Hepatocyte (in vitro differentiated cells): ENCODE results near the gene RBM47. TPM values are rescaled to one million over a fixed set of nuclear protein-coding genes. Genes with fewer than 3 reads are reported as not detected.
A peak's percentile ranks its signal among the peaks of the same experiment; 100 is the strongest.

Source experiments
- DNase-seq: peaks from one replicate; pipeline ENCODE4 v3.0.0-alpha.2; 2016; ENCODE audit warnings: low spot score
- H2AFZ ChIP-seq: fragments of 200-600 bp; sonication (generic); 2 replicates; pipeline ENCODE4 v1.6.0; 2016; ENCODE audit warnings: antibody characterized with exemption, mild to moderate bottlenecking
- H3K27ac ChIP-seq: fragments of 200-600 bp; sonication (generic); 2 replicates; pipeline ENCODE4 v1.5.1; 2016; ENCODE audit warnings: mild to moderate bottlenecking
- H3K27me3 ChIP-seq: fragments of 200-600 bp; sonication (generic); 2 replicates; pipeline ENCODE4 v1.6.1; 2016
- H3K36me3 ChIP-seq: fragments of 200-600 bp; sonication (generic); replicated peaks from 2 replicates; pipeline ENCODE4 v1.5.1; 2016; ENCODE audit warnings: low read depth; ENCODE audit not compliant: insufficient read depth
- H3K4me1 ChIP-seq: fragments of 200-600 bp; sonication (generic); 2 replicates; pipeline ENCODE4 v1.5.1; 2016; ENCODE audit warnings: mild to moderate bottlenecking, moderate library complexity; ENCODE audit not compliant: insufficient read depth
- H3K4me2 ChIP-seq: fragments of 200-600 bp; sonication (generic); 2 replicates; pipeline ENCODE4 v1.6.0; 2016
- H3K4me3 ChIP-seq: fragments of 200-600 bp; sonication (generic); 2 replicates; pipeline ENCODE4 v1.5.1; 2016; ENCODE audit warnings: mild to moderate bottlenecking
- H3K79me2 ChIP-seq: fragments of 200-600 bp; sonication (generic); 2 replicates; pipeline ENCODE4 v1.6.0; 2017; ENCODE audit warnings: mild to moderate bottlenecking
- H3K9me2 ChIP-seq: fragments of 200-600 bp; sonication (generic); replicated peaks from 2 replicates; pipeline ENCODE4 v1.6.0; 2017; ENCODE audit warnings: mild to moderate bottlenecking; ENCODE audit not compliant: insufficient read depth
- H3K9me3 ChIP-seq: fragments of 200-600 bp; sonication (generic); 2 replicates; pipeline ENCODE4 v1.5.1; 2016; ENCODE audit warnings: low read depth, mild to moderate bottlenecking
- H4K20me1 ChIP-seq: fragments of 200-600 bp; sonication (generic); 2 replicates; pipeline ENCODE4 v1.6.0; 2016; ENCODE audit warnings: mild to moderate bottlenecking; ENCODE audit not compliant: insufficient read depth, poor library complexity, severe bottlenecking
- EZH2 ChIP-seq: fragments of 200-600 bp; sonication (generic); IDR thresholded peaks from 2 replicates; pipeline ENCODE4 v1.6.1; 2016; ENCODE audit warnings: antibody characterized with exemption, mild to moderate bottlenecking, borderline replicate concordance
- EZH2phosphoT487 ChIP-seq: fragments of 200-600 bp; sonication (generic); IDR thresholded peaks from one replicate; pipeline ENCODE4 v1.6.1; 2018; ENCODE audit warnings: antibody characterized with exemption, mild to moderate bottlenecking, low read depth, moderate library complexity; ENCODE audit not compliant: unreplicated experiment, severe bottlenecking
- WGBS: methylation state at CpG from one replicate; pipeline ENCODE4 v1.1.6; 2016; ENCODE audit warnings: low lambda C conversion rate; ENCODE audit errors: missing lambda C conversion rate; 5-methylcytosine and 5-hydroxymethylcytosine counted together
- polyA plus RNA-seq: library from polyadenylated mRNA; unstranded; fragments of >200 nt; fragmentation: Nextera tagmentation; extraction: Ambion mirVana; gene quantifications from 2 replicates; pipeline ENCODE4 v1.2.1, GENCODE V29; 2016
- total RNA-seq: library from RNA; depleted of rRNA; stranded (reverse); fragments of >200 nt; gene quantifications from 2 replicates; pipeline ENCODE4 v1.2.3, GENCODE V29; 2014
- TF ChIP-seq, protein P1 (sequence below): fragments of 200-600 bp; sonication (generic); IDR thresholded peaks from 2 replicates; pipeline ENCODE4 v1.5.1; 2016; ENCODE audit warnings: antibody characterized with exemption, mild to moderate bottlenecking; ENCODE audit not compliant: poor library complexity

Gene RBM47
- total and polyA plus RNA-seq, 2 experiments from 2014 or later: 49.8 to 137 TPM

DNA sequence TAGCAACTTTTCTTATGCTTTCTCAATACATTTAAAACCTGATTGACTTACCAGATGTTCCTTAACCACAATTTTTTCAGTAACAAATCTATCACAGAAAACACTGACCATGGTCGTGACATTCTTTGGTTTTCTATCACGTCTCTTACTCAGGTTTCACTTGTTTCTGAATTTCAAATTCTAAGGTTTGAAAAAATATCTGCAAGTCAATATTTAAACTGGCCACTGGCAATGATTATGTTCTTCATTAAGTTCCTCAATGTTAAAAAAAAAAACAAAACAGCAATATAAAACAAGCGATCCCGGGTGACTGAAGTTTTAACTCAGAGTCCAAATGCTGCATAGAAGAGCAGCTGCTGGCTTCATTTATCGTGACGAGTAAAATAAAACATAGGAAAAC lies 128.9 kb downstream of the RBM47 start:
- Histone ChIP-seq H3K4me1 (no peaks in the 10 kb centered on the region), H3K4me3 (no peak overlapping the region), H4K20me1 (peaks cover 60% of the 10 kb centered on the region), H3K79me2 (peaks cover 100% of the 10 kb centered on the region), H3K27me3 (no peaks in the 10 kb centered on the region), H3K4me2 (no peak overlapping the region), H3K9me3 (no peaks in the 10 kb centered on the region), H3K27ac (no peak overlapping the region), H2AFZ (no peak overlapping the region), H3K9me2 (no peaks in the 10 kb centered on the region), H3K36me3 (no peaks in the 10 kb centered on the region)
- WGBS: 91% methylated on average over 6 of the region's 6 CpGs
- DNase-seq: no peak
- TF ChIP-seq, protein P1, sequence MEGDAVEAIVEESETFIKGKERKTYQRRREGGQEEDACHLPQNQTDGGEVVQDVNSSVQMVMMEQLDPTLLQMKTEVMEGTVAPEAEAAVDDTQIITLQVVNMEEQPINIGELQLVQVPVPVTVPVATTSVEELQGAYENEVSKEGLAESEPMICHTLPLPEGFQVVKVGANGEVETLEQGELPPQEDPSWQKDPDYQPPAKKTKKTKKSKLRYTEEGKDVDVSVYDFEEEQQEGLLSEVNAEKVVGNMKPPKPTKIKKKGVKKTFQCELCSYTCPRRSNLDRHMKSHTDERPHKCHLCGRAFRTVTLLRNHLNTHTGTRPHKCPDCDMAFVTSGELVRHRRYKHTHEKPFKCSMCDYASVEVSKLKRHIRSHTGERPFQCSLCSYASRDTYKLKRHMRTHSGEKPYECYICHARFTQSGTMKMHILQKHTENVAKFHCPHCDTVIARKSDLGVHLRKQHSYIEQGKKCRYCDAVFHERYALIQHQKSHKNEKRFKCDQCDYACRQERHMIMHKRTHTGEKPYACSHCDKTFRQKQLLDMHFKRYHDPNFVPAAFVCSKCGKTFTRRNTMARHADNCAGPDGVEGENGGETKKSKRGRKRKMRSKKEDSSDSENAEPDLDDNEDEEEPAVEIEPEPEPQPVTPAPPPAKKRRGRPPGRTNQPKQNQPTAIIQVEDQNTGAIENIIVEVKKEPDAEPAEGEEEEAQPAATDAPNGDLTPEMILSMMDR: no peak
- TF ChIP-seq EZH2 (no peak), EZH2phosphoT487 (no peak)

DNA sequence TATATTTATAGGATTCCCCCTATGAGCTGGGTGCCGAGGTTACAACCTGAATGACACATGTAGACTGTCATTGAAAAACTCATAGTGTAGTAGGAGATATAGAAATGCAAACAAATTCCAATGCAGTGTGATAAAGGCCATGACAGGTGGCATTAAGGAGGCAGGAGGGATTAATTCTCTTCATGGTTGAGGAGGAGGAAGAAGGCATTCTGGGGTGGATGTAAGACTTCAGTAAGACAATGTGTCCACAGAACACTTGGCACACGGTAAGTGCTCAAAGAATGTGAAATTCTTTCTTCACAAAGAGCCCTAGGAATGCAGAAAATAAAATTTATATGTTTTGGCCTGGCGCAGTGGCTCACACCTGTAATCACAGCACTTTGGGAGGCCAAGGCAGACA lies 136.5 kb downstream of the RBM47 start:
- no peaks in the 10 kb centered on the region for H3K9me3 ChIP-seq
- TF ChIP-seq, protein P1: no peak
- no peak for TF ChIP-seq EZH2
- TF ChIP-seq EZH2phosphoT487: no peak
- no peak for DNase-seq
- peak overlapping the region; percentile 66 for H3K27ac ChIP-seq
- no peak overlapping the region for H3K4me2 ChIP-seq
- H3K9me2 ChIP-seq: no peaks in the 10 kb centered on the region
- H2AFZ ChIP-seq: no peak overlapping the region
- no peaks in the 10 kb centered on the region for H3K36me3 ChIP-seq
- H3K79me2 ChIP-seq: peaks cover 95% of the 10 kb centered on the region
- no peaks in the 10 kb centered on the region for H3K27me3 ChIP-seq
- 79% methylated on average over 3 of the region's 3 CpGs for whole genome bisulfite sequencing
- peaks cover 60% of the 10 kb centered on the region for H4K20me1 ChIP-seq
- peaks cover 12% of the 10 kb centered on the region for H3K4me1 ChIP-seq
- no peak overlapping the region for H3K4me3 ChIP-seq

DNA sequence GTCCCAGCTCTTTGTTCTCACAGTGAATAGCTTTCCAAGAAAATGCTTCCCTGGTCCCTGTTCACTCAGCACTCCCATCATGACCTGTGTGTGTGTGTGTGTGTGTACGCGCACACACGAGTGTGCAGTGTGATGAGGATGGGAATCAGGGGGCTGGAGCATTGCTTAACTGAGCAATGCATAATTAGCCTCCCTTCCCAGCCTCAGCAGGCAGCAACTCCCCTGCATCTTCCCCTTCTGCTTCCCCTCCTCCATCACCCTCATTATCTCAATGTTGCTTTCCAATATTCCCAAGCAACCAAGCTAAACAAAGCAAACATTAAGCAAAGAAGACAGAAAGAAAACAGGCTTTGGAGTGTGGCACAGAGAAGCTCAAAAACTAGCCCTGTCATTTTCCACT lies 137.0 kb downstream of the RBM47 start:
- Histone ChIP-seq H3K27ac (peak overlapping the region; percentile 66), H4K20me1 (peaks cover 62% of the 10 kb centered on the region), H3K4me1 (peaks cover 14% of the 10 kb centered on the region), H2AFZ (no peak overlapping the region), H3K27me3 (no peaks in the 10 kb centered on the region), H3K4me3 (no peak overlapping the region), H3K9me2 (no peaks in the 10 kb centered on the region), H3K36me3 (no peaks in the 10 kb centered on the region), H3K4me2 (no peak overlapping the region), H3K9me3 (no peaks in the 10 kb centered on the region), H3K79me2 (peaks cover 95% of the 10 kb centered on the region)
- no peak for DNase-seq
- TF ChIP-seq EZH2 (no peak), EZH2phosphoT487 (no peak)
- TF ChIP-seq, protein P1: no peak
- 98% methylated on average over 3 of the region's 3 CpGs for WGBS

DNA sequence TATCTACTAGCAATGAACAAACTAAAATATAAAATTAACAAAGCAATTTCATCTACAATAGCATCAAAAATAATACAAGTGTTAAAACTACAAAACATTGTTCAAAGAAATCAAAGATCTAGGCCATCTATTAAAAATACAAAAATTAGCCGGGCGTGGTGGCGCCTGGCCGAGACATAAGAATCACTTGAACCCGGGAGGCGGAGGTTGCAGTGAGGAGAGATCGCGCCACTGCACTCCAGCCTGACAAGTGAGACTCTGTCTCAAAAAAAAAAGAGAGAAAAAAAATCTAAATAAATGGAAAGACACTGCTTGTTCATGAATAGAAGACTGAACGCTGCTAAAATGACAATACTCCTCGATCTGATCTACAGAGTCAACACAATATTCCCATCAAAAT lies 139.2 kb downstream of the RBM47 start:
- Histone ChIP-seq H3K9me3 (no peaks in the 10 kb centered on the region), H3K4me2 (no peak overlapping the region), H2AFZ (no peak overlapping the region), H3K79me2 (peaks cover 95% of the 10 kb centered on the region), H3K9me2 (no peaks in the 10 kb centered on the region), H3K27ac (peak overlapping the region; percentile 36), H3K4me1 (peaks cover 14% of the 10 kb centered on the region), H3K27me3 (no peaks in the 10 kb centered on the region), H3K36me3 (no peaks in the 10 kb centered on the region), H4K20me1 (peaks cover 54% of the 10 kb centered on the region), H3K4me3 (no peak overlapping the region)
- WGBS: 96% methylated on average over 10 of the region's 10 CpGs
- TF ChIP-seq EZH2 (no peak), EZH2phosphoT487 (no peak)
- TF ChIP-seq, protein P1: no peak
- no peak for DNase-seq
